GM18951 (cell line): Measurements from ENCODE around the gene TLR6.
A peak's percentile ranks its signal among the peaks of the same experiment; 100 is the strongest.

Experiments
- POLR2A ChIP-seq: IDR thresholded peaks from 4 replicates; pipeline ENCODE4 v1.6.1; 2011; ENCODE audit warnings: mild to moderate bottlenecking; ENCODE audit not compliant: insufficient read length, insufficient read depth; ENCODE audit errors: extremely low read depth
- in situ Hi-C: fragments of 300-500 bp; cut with MboI; formaldehyde crosslinking; loops from one replicate; pipeline ENCODE4 v1.12.0; 2022; ENCODE audit warnings: low sequenced_read_pairs, mixed read lengths, inconsistent platforms; ENCODE audit not compliant: unreplicated experiment

TLR6 gene

DNA sequence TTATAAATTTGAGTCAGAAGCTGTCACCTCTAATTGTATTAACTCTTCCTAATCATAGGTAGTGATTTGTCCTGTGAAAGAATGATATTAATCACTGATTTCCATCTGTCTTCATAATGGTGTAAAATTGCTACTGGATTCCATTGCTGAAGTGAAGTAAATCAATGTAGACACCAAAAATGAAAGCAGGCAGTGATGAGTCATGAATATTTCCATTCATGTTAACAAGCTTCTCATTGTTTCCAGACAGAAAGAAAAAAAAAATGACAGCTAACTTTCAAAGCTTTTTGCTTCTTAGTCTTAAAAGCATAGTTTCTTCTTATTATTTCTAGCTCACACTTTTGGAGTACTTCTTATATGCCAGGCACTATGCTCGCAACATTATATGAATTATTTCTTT is 32.5 kb upstream of the TLR6 start:
- in situ Hi-C loops, result no loop called here
- no peak for TF ChIP-seq POLR2A

GRCh38 chr4:38884254-38884653 is 27.6 kb upstream of the TLR6 start:
- no peak for TF ChIP-seq POLR2A
- in situ Hi-C loops, result no loop called here

GRCh38 chr4:38876636-38877035 is 20.0 kb upstream of the TLR6 start:
- in situ Hi-C loops, result no loop called here

GRCh38 chr4:38873290-38873944 is 16.8 kb upstream of the TLR6 start:
- in situ Hi-C loops, result loop anchor here (25.0 kb wide), 1 partner anchor 686 kb away; no protein-coding TSS in a partner anchor
- no peak for TF ChIP-seq POLR2A

More at GRCh38 chr4:38876636-38877035, 20.0 kb upstream of the TLR6 start:
- TF ChIP-seq POLR2A, result no peak

GRCh38 chr4:38872620-38873019 is 16.0 kb upstream of the TLR6 start:
- no peak for TF ChIP-seq POLR2A

GRCh38 chr4:38871593-38871992 is 15.0 kb upstream of the TLR6 start:
- in situ Hi-C loops, result loop anchor here (25.0 kb wide), 1 partner anchor 684 kb away; no protein-coding TSS in a partner anchor
- TF ChIP-seq POLR2A, result no peak

More at GRCh38 chr4:38872620-38873019, 16.0 kb upstream of the TLR6 start:
- in situ Hi-C loops, result loop anchor here (25.0 kb wide), 1 partner anchor 685 kb away; no protein-coding TSS in a partner anchor

- no peak for TF ChIP-seq POLR2A
- in situ Hi-C loops, result loop anchor here (25.0 kb wide), 1 partner anchor 683 kb away; no protein-coding TSS in a partner anchor
These were observed 13.6 kb upstream of the TLR6 start for GRCh38 chr4:38870098-38870808.

- in situ Hi-C loops, result loop anchor here (10.0 to 25.0 kb wide), 2 partner anchors 555 to 682 kb away; no protein-coding TSS in a partner anchor
- no peak for TF ChIP-seq POLR2A
These were observed 12.9 kb upstream of the TLR6 start for GRCh38 chr4:38869511-38869910.

DNA sequence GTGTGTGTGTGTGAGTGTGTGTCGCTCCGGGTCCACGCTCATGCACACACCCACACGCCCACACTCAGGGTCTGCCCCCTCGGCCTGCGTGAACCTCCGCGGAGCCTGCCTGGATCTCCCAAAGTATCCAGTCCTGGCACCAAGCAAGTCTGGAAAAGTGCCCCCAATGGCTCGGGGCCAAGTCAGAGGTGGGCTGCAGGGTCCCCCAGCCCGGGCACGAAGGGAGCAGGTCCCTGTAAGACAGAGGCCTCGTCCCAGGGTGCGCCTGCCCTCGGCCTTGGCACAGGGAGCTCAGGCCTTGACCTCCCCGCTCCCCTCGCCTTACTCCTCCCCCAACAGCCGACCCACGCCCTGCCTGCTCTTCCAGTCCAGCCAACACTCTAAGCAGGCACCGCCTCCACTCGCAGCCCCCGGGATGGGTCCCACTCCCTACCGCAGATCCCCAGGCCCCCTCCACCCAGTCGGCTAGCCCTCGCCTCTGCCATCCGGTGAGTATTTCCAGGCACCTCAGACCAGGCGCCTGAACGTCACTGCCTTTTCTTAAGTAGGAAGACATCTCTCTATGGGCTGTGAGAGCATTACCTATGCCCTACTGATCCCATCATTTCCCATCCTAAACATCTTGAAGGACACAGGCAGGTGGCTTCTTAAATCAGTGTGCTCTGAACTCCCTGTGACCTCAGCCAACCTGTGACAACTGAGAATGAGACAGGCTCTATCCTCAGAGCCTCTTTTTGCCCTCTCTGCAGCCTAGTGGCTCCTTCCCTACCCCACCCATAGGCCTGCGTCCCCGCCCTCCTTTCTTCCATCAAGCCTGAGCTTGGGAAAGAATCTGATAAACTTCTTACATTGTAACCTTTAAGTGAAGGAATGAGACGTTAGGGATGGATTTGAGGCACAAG is 11.7 kb upstream of the TLR6 start:
- no peak for TF ChIP-seq POLR2A
- in situ Hi-C loops, result loop anchor here (10.0 to 25.0 kb wide), 2 partner anchors 554 to 681 kb away; no protein-coding TSS in a partner anchor

GRCh38 chr4:38867478-38868058 is 11.0 kb upstream of the TLR6 start, which contains the start of gene FAM114A1:
FAM114A1 (plus strand) TSS chr4:38867806; CDS start chr4:38878079, 10,273 bp downstream.
- in situ Hi-C loops, result loop anchor here (10.0 to 25.0 kb wide), 2 partner anchors 553 to 680 kb away; no protein-coding TSS in a partner anchor
- peak; percentile 51 for TF ChIP-seq POLR2A

DNA sequence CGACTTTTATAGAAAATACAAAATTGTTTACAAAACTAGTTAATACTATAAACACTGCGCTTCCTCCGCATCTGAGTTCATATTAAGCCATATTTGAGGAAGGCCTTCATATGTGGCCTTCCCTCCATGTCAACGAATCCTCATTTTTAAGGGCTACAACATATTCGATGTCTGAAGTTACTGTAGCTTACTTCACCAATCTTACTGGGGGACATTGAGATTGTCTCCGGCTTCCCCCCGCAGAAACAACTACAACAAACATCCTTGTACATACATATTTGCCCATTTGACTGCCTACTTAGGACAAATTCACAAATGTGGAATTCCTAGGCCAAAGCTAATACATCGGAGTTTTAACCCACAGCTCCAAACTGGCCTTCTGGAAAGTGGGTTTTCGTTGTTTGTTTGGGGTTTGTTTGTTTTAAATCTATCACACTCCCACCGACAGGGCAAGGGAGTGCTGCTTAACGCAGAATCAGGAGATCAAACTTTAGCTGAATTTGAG is 10.4 kb upstream of the TLR6 start:
- in situ Hi-C loops, result loop anchor here (10.0 to 25.0 kb wide), 2 partner anchors 552 to 680 kb away; no protein-coding TSS in a partner anchor

DNA sequence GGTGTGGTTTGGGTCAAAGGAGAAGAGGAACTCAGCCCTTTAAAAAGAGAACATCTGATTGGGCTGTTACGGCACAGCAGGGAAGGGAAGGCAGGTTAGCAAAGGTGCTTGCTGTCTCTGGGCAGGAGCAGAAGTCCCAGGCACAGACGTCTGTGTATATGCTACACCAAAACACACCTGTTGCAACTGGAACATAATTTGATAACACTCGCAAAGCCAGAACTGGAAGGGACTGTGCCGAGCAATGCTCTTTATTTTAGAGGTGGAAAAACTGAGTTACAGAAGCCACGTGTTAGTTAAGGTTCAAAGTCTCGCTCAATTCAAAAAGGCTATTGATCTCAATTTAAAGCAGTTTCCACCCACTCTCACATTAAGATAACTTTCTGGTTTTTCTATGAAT is 8.8 kb upstream of the TLR6 start:
- TF ChIP-seq POLR2A, result no peak
- in situ Hi-C loops, result loop anchor here (10.0 to 25.0 kb wide), 2 partner anchors 551 to 678 kb away; no protein-coding TSS in a partner anchor

More for the DNA sequence above, 10.4 kb upstream of the TLR6 start:
- no peak for TF ChIP-seq POLR2A
